Body of pancreas (tissue), 4 donors: Measurements from ENCODE around the gene TRIM23.

ENCODE experiments used
- POLR2A ChIP-seq, 3 donors: fragments of 450-650 bp; IDR thresholded peaks; one replicate each; pipeline ENCODE4 v1.6.1; 2016; ENCODE audit warnings: antibody characterized with exemption in 3 of 3, mild to moderate bottlenecking in 2 of 3
- TF ChIP-seq, protein P1 (sequence below), 7 experiments: fragments of 450-650 bp in 4 of 7; fragments of 200-600 bp in 3 of 7; sonication (generic) in 3 of 7; IDR thresholded peaks; one replicate each; pipeline ENCODE4 v1.5.1; 2016 to 2019; ENCODE audit warnings: antibody characterized with exemption in 7 of 7

DNA sequence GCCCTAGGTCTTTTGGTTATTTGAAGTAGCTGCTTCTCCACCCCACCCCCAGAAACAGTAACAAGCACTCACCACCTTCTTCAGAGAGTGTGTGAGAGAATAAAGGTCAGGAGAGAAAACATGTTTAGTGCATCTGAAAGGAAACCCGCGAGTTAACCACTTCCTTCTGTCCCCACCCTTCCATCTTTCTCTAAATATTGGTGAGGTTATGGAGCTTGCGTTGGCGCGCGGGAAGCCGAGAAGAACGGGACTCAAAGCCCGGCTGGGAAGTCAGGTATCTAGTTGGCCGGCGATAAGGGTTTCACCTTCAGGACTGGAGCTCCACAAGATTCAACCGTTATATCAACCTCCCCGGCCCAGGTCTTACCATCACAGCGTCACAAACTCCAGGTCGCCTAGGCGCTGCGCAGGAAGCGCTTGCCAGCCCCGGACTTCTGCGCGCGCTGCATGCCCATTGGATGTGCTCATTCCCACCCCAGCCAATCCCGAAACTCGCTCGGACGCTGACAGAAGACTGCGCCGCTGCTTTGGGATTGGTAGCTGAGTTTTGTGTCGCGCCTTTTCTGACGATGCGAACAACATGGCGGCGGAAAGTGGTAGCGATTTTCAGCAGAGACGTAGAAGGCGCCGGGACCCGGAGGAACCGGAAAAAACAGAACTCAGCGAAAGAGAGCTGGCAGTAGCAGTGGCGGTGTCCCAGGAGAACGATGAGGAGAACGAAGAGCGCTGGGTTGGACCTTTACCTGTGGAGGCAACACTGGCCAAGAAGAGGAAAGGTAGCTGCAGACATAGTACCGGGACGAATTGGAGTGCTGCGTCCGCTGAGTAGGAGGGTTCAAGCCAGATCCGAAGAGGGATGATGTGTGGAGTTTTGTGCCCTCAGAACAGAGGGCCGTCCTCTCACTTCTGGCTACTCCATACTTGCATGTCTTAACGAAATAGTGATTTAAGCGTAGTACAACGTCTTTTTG is 61.1 kb downstream of the TRIM23 start, which contains the start of the genes CENPK and PPWD1:
- TF ChIP-seq, protein P1, sequence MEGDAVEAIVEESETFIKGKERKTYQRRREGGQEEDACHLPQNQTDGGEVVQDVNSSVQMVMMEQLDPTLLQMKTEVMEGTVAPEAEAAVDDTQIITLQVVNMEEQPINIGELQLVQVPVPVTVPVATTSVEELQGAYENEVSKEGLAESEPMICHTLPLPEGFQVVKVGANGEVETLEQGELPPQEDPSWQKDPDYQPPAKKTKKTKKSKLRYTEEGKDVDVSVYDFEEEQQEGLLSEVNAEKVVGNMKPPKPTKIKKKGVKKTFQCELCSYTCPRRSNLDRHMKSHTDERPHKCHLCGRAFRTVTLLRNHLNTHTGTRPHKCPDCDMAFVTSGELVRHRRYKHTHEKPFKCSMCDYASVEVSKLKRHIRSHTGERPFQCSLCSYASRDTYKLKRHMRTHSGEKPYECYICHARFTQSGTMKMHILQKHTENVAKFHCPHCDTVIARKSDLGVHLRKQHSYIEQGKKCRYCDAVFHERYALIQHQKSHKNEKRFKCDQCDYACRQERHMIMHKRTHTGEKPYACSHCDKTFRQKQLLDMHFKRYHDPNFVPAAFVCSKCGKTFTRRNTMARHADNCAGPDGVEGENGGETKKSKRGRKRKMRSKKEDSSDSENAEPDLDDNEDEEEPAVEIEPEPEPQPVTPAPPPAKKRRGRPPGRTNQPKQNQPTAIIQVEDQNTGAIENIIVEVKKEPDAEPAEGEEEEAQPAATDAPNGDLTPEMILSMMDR (IDR thresholded peaks at IDR 0.05) = peak in 1 of 7 experiments; percentile 16
- TF ChIP-seq POLR2A (IDR thresholded peaks at IDR 0.05) = peak in 2 of 3 donors; percentile 83 to 84
